HG03159 (cell line): ENCODE data around the gene ESRRA.

Source experiments
- ATAC-seq: cut with Tn5 transposase; IDR thresholded peaks from one replicate; pipeline ENCODE4 v1.9.1; 2021; ENCODE audit warnings: mild to moderate bottlenecking, moderate library complexity; ENCODE audit not compliant: unreplicated experiment

ESRRA gene

DNA sequence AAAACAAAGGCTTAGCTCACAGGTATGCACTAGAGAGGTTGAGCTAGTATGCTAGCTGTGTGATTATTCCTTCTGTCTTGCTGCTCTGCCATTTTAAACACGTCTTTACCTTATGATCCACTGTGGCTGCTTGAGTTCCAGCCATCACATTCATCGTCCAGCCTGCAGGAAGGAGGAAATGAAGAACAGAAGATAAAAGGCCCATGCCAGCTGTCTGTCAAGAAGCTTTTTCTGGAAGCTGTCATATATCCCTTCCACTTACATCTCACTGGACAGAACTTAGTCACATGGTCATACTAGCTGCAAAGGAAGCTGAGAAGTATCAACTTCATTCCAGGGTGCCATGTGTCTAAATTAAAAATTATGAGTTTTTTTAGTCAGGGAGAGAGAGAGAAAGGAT is 22.1 kb downstream of the ESRRA start:
- ATAC-seq, result no peak

DNA sequence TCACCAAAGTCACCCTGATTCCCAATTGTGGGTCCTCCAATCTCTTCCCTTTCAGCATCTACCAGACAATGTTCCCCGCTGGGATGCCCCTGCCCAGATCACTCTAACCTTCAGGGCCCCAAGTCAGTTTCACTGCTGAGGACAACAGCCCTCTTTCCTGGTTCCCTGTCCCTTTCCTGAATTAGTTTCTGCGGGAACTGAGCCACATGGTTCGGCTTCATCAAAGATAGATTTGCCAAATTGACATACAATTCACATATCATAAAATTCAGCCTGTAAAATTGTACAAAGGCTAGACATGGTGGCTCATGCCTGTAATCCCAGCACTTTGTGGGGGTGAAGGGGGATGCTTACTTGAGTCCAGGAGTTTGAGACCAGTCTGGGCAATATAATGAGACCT is 22.7 kb downstream of the ESRRA start:
- no peak for ATAC-seq

DNA sequence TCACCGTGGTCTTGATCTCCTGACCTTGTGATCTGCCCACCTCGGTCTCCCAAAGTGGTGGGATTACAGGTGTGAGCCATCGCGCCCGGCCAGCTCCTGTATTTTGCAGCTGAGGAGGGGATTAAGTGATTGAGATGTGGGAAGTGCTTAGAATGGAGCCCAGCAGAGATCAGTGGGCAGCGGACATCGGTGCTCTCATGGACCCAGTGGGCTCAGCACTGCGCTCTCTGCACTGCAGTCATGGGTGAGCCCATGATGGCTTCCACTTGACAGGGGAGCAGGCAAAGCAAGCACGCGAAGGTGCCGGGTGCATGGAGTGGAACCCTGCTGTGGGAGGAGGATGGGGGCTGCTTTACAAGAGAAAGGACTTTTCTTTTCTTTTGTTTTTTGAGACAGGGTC is 25.6 kb downstream of the ESRRA start:
- no peak for ATAC-seq

DNA sequence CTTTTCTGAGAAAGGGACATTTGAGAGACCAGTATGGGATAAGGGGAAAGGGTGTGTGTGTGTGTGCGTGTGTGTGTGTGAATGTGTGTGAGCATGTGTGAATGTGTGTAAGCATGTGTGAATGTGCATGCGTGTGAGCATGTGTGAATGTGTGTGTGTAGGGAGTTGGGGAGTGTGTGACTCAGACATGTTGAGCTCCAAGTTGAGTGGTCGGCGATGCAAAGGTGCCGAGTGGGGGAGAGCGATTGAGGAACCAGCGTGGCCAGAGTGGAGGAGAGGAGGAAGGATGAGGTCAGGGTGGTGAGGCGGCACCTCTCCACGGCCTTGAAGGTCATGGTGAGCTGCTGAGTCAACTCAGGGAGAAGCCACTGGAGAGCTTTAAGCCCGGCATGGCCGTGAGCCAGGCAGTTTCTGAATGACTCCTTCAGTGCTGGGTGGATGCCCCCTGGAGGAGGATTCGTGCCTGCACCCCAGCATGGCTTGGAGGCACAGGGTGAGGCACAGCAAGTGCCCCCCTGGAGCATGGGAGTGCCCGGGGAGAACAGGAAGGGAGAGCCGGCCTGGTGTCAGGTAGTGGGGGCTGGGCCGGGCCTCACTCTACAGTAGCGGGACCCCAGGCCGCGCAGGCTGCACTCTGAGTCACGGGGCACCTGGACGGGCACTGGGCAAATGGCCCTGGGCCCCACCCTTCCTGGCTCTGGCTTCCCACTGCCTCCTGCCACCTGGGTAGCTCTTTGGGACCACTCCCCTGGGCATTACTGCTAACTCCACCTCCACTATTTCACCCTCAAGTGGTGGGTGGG is 26.4 kb downstream of the ESRRA start:
- ATAC-seq, result peak; percentile 54

DNA sequence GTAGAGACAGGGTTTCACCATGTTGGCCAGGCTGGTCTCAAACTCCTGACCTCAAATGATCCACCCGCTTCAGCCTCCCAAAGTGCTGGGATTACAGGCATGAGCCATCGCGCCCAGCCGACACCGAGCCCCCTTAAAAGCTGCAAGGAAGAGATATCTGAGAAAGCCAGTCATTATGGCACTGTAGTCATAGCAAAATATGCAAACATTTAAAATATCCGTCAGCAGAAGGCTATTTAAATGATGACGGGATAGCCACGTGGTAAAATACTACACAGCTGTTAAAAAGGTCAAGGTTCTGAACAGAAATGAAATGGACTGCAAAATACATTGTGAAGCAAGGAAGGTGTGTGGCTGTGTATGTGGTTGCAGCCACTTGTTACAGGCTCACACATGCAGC is 28.2 kb downstream of the ESRRA start:
- no peak for ATAC-seq

DNA sequence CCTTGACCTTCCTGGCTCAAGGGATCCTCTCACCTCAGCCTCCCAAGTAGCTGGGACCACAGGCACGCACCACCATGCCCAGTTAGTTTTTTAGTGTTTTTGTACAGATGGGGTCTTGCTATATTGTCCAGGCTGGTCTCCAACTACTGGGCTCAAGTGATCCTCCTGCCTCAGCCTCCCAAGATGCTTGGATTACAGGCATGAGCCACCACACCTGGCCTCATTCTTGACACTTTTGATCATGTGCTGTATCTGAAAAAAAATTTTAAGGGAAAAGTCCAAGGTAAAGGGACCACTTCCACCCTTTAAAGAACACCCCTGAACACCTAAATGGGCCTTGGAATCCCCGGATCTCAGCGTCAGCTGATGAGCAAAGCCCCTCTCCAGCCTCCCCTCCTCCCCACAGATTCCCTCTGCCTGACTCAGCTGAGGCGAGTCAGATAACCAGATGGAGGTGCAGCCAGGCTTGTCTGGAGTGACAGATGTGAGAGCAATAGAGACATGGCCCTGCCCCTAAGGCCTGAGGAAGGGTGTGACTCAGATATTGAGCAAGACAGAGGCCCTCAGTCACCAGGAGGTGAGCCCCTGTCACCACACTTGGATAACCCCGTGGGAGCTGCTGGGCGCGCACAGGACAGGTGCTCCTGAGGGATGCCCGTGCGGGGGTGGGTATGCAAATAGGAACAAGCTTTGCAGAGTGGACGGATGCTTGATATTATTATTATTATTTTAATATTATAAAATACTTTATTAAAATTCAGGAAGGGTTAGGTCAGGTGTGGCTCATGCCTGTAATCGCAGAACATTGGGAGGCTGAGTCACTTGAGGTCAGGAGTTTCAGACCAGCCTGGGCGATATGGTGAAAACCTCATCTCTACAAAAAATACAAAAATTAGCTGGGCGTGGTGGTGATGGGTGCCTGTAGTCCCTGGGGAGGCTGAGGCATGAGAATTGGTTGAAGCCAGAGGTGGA is 29.7 kb downstream of the ESRRA start:
- peak; percentile 73 for ATAC-seq

DNA sequence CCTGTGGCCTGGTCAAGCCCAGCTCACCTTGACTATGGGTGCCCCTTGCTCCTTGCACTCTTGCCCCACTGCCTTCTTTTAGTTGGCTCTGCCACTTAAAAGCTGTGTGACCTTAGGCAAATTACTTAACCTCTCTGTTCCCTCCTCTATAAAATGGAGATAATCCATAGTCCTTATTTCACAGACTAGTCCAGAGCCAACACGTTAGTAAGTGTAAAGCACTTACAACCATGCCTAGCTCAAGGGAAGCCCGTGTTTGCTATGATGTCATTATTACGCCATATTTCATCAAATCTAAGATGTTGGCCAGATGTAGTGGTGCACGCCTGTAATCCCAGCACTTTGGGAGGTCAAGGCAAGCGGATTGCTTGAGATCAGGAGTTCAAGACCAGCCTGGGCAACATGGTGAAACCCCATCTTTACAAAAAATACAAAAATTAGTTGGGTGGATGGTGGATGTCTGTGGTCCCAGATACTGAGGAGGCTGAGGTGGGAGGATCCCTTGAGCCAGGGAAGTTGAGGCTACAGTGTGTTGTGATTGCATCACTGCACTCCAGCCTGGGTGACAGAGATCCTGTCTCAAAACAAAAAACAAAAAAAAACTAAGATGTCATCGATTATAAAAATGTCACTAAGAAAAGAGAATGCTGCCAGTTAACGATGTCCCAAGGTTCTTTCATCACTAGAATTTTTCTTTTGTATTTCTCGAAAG is 32.4 kb downstream of the ESRRA start:
- no peak for ATAC-seq

DNA sequence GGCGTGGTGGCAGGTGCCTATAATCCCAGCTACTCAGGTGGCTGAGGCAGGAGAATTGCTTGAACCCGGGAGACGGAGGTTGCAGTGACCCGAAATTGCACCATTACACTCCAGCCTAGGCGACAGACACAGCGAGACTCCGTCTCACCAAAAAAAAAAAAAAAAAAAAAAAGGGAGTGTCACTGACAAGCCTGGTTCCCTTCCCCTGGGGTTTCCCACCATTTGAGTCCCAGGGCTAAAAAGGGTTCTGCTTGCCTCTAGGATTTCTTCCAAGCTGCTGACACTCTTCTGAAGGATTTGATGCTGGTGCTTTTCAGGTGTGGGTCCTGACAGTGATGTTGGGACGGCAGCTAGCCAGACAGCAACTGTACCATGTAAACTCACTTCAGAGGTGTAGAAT is 33.4 kb downstream of the ESRRA start:
- no peak for ATAC-seq

DNA sequence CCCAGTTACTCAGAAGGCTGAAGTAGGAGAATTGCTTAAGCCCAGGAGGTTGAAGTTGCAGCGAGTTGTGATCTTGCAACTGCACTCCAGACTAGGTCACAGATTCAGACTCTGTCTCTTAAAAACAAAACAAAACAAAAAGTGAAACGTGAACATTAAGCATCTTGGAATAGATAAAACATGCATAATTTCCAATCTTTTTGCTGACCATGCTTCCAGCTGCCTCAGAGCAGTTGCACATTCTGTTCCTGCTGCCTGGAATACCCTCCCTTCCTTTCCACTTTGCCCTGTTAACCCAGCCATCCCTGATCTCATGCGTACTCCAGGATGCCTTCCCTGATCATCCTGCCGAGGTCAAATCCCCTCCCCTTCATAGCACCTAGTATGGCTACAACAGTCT is 34.0 kb downstream of the ESRRA start:
- no peak for ATAC-seq

DNA sequence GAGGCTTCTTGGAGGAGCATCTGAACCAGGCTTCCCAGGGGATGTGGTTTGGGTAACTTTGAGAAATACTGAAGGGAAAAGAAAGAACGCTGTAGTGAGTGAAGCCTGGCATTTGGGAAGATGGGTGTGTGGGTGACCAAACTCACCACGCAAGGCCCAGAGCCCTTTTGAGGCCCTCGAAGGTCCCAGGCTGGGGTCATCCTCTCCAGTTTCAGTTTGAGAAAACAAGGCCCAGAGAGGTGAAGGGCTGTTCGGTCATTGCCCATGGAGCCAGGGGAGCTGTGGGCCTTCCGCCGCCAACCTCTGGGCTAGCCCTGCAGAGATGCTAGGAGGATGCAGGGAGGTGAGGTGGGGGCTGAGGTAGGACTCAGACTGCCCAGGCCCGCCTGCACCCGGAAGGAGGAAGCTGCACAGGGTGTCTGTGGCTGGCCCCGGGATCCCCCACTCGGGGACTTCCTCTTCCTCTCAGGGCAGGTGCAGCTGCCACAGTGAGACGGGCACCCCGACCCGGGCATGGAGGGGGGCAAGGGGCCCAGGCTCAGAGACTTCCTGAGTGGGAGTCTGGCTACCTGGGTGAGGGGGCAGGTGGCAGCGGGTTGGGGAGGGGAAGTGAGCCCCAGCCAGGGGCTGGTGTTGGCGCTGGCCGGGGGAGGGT is 34.6 kb downstream of the ESRRA start, which contains the start of gene CCDC88B:
Gene CCDC88B (plus strand): TSS at position 451 of the 655 bp plus-strand sequence. CDS start 63 bp downstream, at position 514.
- ATAC-seq, result peak; percentile 55

DNA sequence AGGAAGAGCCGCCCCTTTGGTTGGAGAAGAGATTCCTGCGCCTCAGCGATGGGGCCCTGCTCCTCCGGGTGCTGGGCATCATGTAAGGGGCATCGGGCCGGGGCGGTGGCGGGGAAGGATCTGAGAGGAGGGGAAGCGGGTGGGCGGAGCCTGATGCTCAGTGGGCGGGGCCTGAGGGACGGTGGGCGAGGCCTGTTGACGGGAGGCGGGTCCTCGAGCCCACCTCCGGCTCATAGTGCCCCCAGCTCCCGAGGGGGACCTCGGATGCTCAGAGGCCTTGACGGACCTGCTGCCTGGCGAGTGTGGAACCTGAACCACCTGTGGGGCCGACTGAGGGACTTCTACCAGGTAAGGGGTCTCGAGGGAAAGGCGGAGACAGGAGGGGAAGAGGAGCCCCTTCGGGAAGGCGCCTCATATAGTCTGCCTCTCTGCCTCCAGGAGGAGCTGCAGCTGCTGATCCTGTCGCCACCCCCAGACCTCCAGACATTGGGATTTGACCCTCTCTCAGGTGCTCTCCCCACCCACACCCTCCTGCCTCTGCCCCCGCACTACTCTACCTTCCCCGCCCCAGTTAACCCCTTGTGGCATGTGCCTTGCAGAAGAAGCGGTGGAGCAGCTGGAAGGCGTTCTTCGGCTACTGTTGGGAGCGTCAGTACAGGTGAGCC is 35.5 kb downstream of the ESRRA start:
- no peak for ATAC-seq

DNA sequence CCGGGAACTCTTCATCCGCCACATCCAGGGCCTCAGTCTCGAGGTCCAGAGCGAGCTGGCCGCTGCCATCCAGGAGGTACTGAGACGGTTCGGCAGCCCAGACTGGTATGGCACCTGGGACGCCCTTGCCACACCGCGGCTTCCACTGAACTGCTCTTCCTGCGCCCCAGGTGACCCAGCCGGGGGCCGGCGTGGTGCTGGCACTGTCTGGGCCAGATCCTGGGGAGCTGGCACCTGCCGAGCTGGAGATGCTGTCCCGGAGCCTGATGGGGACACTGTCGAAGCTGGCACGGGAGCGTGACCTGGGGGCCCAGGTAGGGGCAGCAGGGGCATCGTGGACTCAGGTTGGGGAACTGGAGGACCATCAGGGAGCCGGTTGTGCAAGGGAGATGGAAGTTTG is 36.1 kb downstream of the ESRRA start:
- ATAC-seq, result no peak

DNA sequence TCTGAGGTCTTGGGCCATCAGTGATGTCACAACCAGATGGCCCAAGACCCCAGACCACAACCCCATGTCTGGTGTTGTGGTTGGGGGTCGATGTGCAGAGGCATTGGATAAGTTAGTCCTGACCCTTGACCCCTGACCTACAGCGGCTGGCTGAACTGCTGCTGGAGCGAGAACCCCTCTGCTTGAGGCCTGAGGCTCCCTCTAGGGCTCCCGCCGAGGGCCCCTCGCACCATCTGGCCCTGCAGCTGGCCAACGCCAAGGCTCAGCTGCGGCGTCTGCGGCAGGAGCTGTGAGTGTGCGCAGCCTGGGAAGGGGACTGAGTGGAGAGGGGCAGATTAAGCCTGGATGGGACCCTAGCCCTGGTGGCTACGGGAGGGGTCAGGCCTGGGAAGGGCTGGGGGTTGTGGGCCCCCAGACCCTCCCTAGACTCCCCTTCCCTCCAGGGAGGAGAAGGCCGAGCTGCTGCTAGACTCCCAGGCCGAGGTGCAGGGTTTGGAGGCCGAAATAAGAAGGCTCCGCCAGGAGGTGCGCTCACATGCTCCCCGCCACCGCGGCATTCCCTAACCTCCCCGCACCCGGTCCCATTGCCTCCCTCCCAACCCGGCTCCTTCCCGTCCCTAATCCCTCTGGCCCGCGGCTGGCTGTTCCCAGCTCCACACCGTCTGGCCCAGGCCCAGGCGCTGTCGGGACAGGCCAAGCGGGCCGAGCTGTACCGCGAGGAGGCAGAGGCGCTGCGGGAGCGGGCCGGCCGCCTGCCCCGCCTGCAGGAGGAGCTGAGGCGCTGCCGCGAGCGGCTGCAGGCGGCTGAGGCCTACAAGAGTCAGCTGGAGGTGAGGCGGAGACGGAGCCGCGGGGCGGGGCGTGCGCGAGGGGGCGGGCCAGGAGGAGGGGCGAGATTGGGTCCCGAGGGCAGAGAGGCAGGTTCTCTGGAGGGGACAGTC is 36.8 kb downstream of the ESRRA start:
- peak; percentile 44 for ATAC-seq

DNA sequence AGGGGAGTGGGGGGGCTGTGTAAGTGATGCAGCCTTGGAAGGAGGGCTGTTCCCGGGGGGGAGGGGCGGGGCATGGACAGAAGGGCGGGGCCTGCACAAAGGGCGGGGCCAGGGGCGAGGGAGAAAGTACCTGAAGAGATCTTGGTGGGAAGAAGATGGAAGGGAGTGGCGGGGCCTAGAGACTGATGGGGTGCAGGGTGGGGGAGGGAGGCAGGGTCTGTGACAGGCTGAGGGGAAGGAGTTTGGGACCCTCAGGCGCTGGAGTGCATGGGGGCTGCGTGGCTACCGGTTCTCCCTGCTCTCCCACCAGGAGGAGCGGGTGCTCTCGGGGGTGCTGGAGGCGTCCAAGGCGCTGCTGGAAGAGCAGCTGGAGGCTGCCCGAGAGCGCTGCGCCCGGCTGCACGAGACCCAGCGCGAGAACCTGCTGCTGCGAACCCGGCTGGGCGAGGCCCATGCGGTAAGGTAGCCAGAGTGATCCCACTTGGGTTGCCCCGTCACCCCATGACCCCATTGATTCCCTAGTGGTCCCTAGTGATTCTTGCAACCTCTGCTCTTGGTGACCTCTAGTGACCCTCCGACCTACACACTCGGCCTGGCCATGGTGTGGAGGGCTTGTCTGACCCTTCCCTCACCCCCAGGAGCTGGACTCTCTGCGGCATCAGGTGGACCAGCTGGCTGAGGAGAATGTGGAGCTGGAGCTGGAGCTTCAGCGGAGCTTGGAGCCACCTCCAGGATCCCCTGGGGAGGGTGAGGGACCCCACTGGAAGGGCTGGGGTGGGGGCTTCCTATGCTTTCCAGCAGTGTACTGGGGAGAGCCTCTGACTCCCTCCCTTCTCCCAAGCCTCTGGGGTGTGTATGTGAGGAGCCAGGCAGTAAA is 37.8 kb downstream of the ESRRA start:
- no peak for ATAC-seq

DNA sequence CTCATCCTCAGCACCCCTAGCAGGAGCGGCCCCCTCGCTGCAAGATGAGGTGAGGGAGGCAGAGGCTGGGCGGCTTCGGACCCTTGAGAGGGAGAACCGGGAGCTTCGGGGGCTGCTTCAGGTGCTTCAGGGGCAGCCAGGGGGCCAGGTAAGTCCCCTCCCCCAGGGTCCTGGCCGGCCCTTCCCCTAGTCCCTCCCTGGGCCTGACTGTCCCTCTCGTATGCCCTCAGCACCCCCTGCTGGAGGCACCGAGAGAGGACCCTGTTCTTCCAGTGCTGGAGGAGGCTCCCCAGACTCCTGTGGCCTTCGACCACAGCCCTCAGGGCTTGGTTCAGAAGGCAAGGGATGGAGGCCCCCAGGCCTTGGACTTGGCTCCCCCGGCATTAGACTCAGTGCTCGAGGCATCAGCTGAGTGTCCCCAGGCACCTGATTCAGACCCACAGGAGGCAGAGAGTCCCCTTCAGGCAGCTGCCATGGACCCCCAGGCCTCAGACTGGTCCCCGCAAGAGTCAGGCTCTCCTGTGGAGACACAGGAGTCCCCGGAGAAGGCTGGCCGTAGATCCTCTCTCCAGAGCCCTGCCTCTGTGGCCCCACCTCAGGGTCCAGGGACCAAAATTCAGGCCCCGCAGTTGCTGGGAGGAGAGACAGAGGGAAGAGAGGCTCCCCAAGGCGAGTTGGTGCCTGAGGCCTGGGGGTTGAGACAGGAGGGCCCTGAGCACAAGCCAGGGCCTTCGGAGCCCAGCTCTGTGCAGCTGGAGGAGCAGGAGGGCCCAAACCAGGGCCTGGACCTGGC is 38.6 kb downstream of the ESRRA start:
- ATAC-seq, result no peak

DNA sequence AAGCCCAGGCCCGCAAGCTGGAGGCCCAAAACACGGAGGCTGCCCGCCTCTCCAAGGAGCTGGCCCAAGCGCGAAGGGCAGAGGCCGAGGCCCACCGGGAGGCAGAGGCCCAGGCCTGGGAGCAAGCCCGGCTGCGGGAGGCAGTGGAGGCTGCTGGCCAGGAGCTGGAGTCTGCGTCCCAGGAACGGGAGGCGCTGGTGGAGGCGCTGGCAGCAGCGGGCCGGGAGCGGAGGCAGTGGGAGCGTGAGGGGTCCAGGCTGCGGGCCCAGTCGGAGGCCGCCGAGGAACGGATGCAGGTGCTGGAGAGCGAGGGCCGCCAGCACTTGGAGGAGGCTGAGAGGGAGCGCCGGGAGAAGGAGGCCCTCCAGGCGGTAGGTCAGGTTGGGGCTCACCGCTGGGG is 39.5 kb downstream of the ESRRA start:
- ATAC-seq, result no peak

DNA sequence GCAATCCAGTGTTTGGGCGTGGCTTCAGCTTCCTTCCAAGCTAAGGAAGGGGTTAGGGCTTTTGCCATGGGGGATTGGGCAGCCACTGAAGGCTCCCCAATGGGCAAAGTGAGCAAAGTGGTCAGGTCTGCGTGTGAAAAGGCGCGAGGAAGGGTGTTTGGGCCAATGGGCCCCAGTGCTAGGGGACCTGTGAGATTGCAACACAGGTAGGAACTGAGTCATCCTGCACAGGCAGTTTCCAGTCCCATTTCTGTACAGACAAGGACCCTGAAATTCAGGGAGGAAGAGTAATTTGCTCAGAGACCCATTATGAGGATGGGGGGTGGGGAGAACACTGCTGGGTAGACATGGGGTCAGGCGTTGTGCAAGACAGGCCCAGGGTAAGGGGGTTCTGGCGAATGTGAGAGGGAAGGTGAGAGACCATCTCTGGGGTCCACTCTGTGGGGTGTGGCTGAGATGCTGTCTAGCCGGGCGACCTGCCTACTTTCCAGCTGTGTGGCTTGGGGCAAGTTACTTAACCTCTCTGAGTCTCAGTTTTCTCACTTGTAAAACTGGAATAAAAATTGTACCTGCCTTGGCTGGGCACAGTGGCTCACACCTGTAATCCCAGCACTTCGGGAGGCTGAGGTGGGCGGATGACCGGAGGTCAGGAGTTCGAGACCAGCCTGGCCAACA is 42.0 kb downstream of the ESRRA start:
- no peak for ATAC-seq
